C4-2B (cell line): Measurements from ENCODE around the gene TRABD2A.

Source experiments
- ZFX ChIP-seq: fragments of 450-650 bp; IDR thresholded peaks from 2 replicates; pipeline ENCODE4 v1.6.1; 2017
- TF ChIP-seq, protein P1 (sequence below): fragments of 450-650 bp; conservative IDR thresholded peaks from 2 replicates; pipeline ENCODE4 v1.5.1; 2017; ENCODE audit warnings: mild to moderate bottlenecking

DNA sequence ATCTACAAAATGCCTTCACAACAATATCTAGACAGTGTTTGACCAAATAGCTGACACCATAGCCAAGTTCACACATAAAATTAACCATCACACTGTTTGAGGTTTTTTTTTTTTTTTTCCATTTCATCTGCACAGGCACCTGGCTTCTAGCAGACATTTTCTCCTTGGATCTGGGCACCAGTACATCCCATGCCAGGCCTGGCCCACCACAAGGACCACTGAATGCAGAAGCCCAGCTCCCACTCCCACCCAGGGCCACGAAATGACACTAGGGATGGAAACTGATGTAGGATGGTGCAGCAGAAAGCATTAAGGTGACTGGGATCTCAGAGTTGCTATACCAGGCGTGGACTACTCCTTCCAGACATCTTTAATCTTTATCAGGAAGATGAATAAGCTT is 37.5 kb upstream of the TRABD2A start:
- TF ChIP-seq, protein P1, sequence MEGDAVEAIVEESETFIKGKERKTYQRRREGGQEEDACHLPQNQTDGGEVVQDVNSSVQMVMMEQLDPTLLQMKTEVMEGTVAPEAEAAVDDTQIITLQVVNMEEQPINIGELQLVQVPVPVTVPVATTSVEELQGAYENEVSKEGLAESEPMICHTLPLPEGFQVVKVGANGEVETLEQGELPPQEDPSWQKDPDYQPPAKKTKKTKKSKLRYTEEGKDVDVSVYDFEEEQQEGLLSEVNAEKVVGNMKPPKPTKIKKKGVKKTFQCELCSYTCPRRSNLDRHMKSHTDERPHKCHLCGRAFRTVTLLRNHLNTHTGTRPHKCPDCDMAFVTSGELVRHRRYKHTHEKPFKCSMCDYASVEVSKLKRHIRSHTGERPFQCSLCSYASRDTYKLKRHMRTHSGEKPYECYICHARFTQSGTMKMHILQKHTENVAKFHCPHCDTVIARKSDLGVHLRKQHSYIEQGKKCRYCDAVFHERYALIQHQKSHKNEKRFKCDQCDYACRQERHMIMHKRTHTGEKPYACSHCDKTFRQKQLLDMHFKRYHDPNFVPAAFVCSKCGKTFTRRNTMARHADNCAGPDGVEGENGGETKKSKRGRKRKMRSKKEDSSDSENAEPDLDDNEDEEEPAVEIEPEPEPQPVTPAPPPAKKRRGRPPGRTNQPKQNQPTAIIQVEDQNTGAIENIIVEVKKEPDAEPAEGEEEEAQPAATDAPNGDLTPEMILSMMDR, result no peak
- no peak for TF ChIP-seq ZFX
